ENCODE data around the gene CRHR1. TPM values are rescaled to one million over a fixed set of nuclear protein-coding genes. Genes with fewer than 3 reads are reported as not detected.
A peak's percentile ranks its signal among the peaks of the same experiment; 100 is the strongest.

Gene CRHR1
- total RNA-seq, 1 donor from 2014 or later = not detected

GRCh38 chr17:45789874-45790273 is 5.8 kb downstream of the CRHR1 start:
- DNase-seq (ENCODE audit: low read depth) = no peak

GRCh38 chr17:45790296-45790922 is 6.3 kb downstream of the CRHR1 start:
- no peak for DNase-seq (ENCODE audit: low read depth)

GRCh38 chr17:45791041-45791582 is 7.0 kb downstream of the CRHR1 start:
- no peak for DNase-seq (ENCODE audit: low read depth)

GRCh38 chr17:45791935-45792334 is 7.8 kb downstream of the CRHR1 start:
- DNase-seq (ENCODE audit: low read depth) = no peak

GRCh38 chr17:45792437-45792836 is 8.3 kb downstream of the CRHR1 start:
- no peak for DNase-seq (ENCODE audit: low read depth)

GRCh38 chr17:45792995-45793755 is 9.1 kb downstream of the CRHR1 start:
- DNase-seq (ENCODE audit: low read depth) = no peak

- DNase-seq (ENCODE audit: low read depth) = no peak
Observed at GRCh38 chr17:45793999-45794540, 9.9 kb downstream of the CRHR1 start.

GRCh38 chr17:45794840-45795239 is 10.7 kb downstream of the CRHR1 start:
- DNase-seq (ENCODE audit: low read depth) = no peak

GRCh38 chr17:45800816-45801215 is 16.7 kb downstream of the CRHR1 start:
- no peak for DNase-seq (ENCODE audit: low read depth)

- no peak for DNase-seq (ENCODE audit: low read depth)
Observed at GRCh38 chr17:45801421-45801820, 17.3 kb downstream of the CRHR1 start.

GRCh38 chr17:45808845-45809244 is 24.7 kb downstream of the CRHR1 start:
- DNase-seq (ENCODE audit: low read depth) = no peak

GRCh38 chr17:45809499-45809898 is 25.4 kb downstream of the CRHR1 start:
- DNase-seq (ENCODE audit: low read depth) = peak; percentile 8

- peak; percentile 30 for DNase-seq (ENCODE audit: low read depth)
Observed at GRCh38 chr17:45812102-45812501, 28.0 kb downstream of the CRHR1 start.

- no peak for DNase-seq (ENCODE audit: low read depth)
Observed at GRCh38 chr17:45813048-45813725, 29.1 kb downstream of the CRHR1 start.

- DNase-seq (ENCODE audit: low read depth) = no peak
Observed at GRCh38 chr17:45814622-45815606, 30.8 kb downstream of the CRHR1 start.

GRCh38 chr17:45815752-45816151 is 31.6 kb downstream of the CRHR1 start:
- DNase-seq (ENCODE audit: low read depth) = no peak

- DNase-seq (ENCODE audit: low read depth) = no peak
Observed at GRCh38 chr17:45818041-45818440, 33.9 kb downstream of the CRHR1 start.

- no peak for DNase-seq (ENCODE audit: low read depth)
Observed at GRCh38 chr17:45818699-45819098, 34.6 kb downstream of the CRHR1 start.

- no peak for DNase-seq (ENCODE audit: low read depth)
Observed at GRCh38 chr17:45819632-45820031, 35.5 kb downstream of the CRHR1 start.

GRCh38 chr17:45820052-45820780 is 36.1 kb downstream of the CRHR1 start:
- DNase-seq (ENCODE audit: low read depth) = no peak
